Superior temporal gyrus (tissue), 1 donor: Measurements from ENCODE around the gene RBM18.

Experiments used
- DNase-seq: peaks from one replicate; pipeline ENCODE4 v3.0.0-alpha.2; 2016; ENCODE audit errors: extremely low spot score

The RBM18 gene

GRCh38 chr9:122204055-122204454 lies 60.6 kb downstream of the RBM18 start:
- DNase-seq: no peak

- DNase-seq: no peak
These were observed 62.5 kb downstream of the RBM18 start for GRCh38 chr9:122202111-122202510.

GRCh38 chr9:122201641-122202040 lies 63.0 kb downstream of the RBM18 start:
- DNase-seq: no peak

- DNase-seq: no peak
These were observed 63.6 kb downstream of the RBM18 start for GRCh38 chr9:122200960-122201595.

GRCh38 chr9:122197882-122198281 lies 66.8 kb downstream of the RBM18 start:
- no peak for DNase-seq

- no peak for DNase-seq
These were observed 67.2 kb downstream of the RBM18 start for GRCh38 chr9:122197426-122197825.

GRCh38 chr9:122195875-122196274 lies 68.8 kb downstream of the RBM18 start:
- DNase-seq: no peak

- DNase-seq: no peak
These were observed 71.0 kb downstream of the RBM18 start for GRCh38 chr9:122193651-122194050.

GRCh38 chr9:122192914-122193525 lies 71.6 kb downstream of the RBM18 start:
- DNase-seq: no peak

- DNase-seq: no peak
These were observed 72.3 kb downstream of the RBM18 start for GRCh38 chr9:122192261-122192875.

GRCh38 chr9:122191584-122191983 lies 73.1 kb downstream of the RBM18 start:
- DNase-seq: no peak

- peak; percentile 45 for DNase-seq
These were observed 73.9 kb downstream of the RBM18 start for GRCh38 chr9:122190597-122191381.

GRCh38 chr9:122188369-122188768 lies 76.3 kb downstream of the RBM18 start:
- DNase-seq: no peak
